Urothelium cell line (cell line): Measurements from ENCODE around the gene ZNF32.
"Not testable (repeated sequence)": the region's sequence is repeated elsewhere in the genome, so short reads cannot be mapped to it uniquely, and the experiment has no call there.

Experiments
- DNase-seq: peaks from one replicate; pipeline ENCODE4 v3.0.0; 2011; ENCODE audit warnings: low spot score, mixed read lengths
- FAIRE-seq: peaks from 2 replicates; lab custom pipeline; 2011; peaks lifted over from hg19 to GRCh38; lab: Jason Lieb, UNC

Gene ZNF32

GRCh38 chr10:43640603-43641002 lies 8.1 kb downstream of the ZNF32 start:
- no peak for FAIRE-seq
- no peak for DNase-seq

GRCh38 chr10:43635816-43636215 lies 12.9 kb downstream of the ZNF32 start:
- not testable (repeated sequence) for FAIRE-seq

GRCh38 chr10:43628956-43629355 lies 19.7 kb downstream of the ZNF32 start:
- DNase-seq (no peak), FAIRE-seq (no peak)

More at GRCh38 chr10:43635816-43636215, 12.9 kb downstream of the ZNF32 start:
- not testable (repeated sequence) for DNase-seq

GRCh38 chr10:43627942-43628341 lies 20.7 kb downstream of the ZNF32 start:
- DNase-seq (no peak), FAIRE-seq (no peak)

- FAIRE-seq, result no peak
- peak; percentile 42 for DNase-seq
These were observed 25.3 kb downstream of the ZNF32 start for GRCh38 chr10:43623351-43623750.

- DNase-seq (no peak), FAIRE-seq (no peak)
These were observed 26.6 kb downstream of the ZNF32 start for GRCh38 chr10:43622038-43622437.

GRCh38 chr10:43619368-43619767 lies 29.3 kb downstream of the ZNF32 start:
- FAIRE-seq (no peak), DNase-seq (no peak)

GRCh38 chr10:43616697-43617370 lies 31.8 kb downstream of the ZNF32 start:
- no peak for FAIRE-seq
- no peak for DNase-seq

GRCh38 chr10:43610636-43611035 lies 38.0 kb downstream of the ZNF32 start:
- FAIRE-seq (no peak), DNase-seq (no peak)

- FAIRE-seq (peak; percentile 42), DNase-seq (no peak)
These were observed 41.5 kb downstream of the ZNF32 start for GRCh38 chr10:43607199-43607573.

- FAIRE-seq (peak; percentile 97), DNase-seq (peak; percentile 95)
These were observed 42.1 kb downstream of the ZNF32 start, which contains the start of gene ZNF485 for GRCh38 chr10:43606323-43607198. ZNF485 (plus strand) TSS chr10:43606438; CDS start chr10:43607051, 613 bp downstream.

- FAIRE-seq, result no peak
- no peak for DNase-seq
These were observed 42.8 kb downstream of the ZNF32 start for GRCh38 chr10:43605850-43606322.

- FAIRE-seq, DNase-seq: not testable (repeated sequence)
These were observed 47.1 kb downstream of the ZNF32 start for GRCh38 chr10:43601576-43601975.

GRCh38 chr10:43599333-43599732 lies 49.3 kb downstream of the ZNF32 start:
- no peak for DNase-seq
- FAIRE-seq, result no peak

- DNase-seq (no peak), FAIRE-seq (no peak)
These were observed 50.2 kb downstream of the ZNF32 start for GRCh38 chr10:43598446-43598845.

- FAIRE-seq (peak; percentile 30), DNase-seq (no peak)
These were observed 52.1 kb downstream of the ZNF32 start for GRCh38 chr10:43596546-43596945.

GRCh38 chr10:43595739-43596298 lies 52.9 kb downstream of the ZNF32 start:
- DNase-seq (no peak), FAIRE-seq (no peak)

GRCh38 chr10:43594944-43595589 lies 53.6 kb downstream of the ZNF32 start:
- DNase-seq (peak; percentile 33), FAIRE-seq (peak; percentile 35)
